LHCN-M2 (cell line): ENCODE data around the gene RAD51B. TPM values are rescaled to one million over a fixed set of nuclear protein-coding genes. Genes with fewer than 3 reads are reported as not detected.

Experiments
- DNase-seq: peaks from one replicate; pipeline ENCODE4 v3.0.0-alpha.2; 2012; ENCODE audit warnings: low read depth
- total RNA-seq: library from RNA; depleted of rRNA; stranded (reverse); fragments of >200 nt; gene quantifications from 2 replicates; pipeline ENCODE4 v1.2.3, GENCODE V29; 2014

RAD51B gene
- total RNA-seq, 1 experiment from 2014 or later, result 14.5 TPM

- DNase-seq, result no peak
Observed at GRCh38 chr14:68627868-68628604, 808.5 kb downstream of the RAD51B start.

- DNase-seq, result no peak
Observed at GRCh38 chr14:68628605-68629310, 809.2 kb downstream of the RAD51B start.

- no peak for DNase-seq
Observed at GRCh38 chr14:68630081-68630571, 810.5 kb downstream of the RAD51B start.

GRCh38 chr14:68630611-68631393 is 811.2 kb downstream of the RAD51B start:
- DNase-seq, result no peak

- DNase-seq, result no peak
Observed at GRCh38 chr14:68631394-68632053, 811.9 kb downstream of the RAD51B start.

- DNase-seq, result no peak
Observed at GRCh38 chr14:68632054-68632895, 812.7 kb downstream of the RAD51B start.

GRCh38 chr14:68633131-68633991 is 813.8 kb downstream of the RAD51B start:
- peak; percentile 79 for DNase-seq

GRCh38 chr14:68634332-68634731 is 814.8 kb downstream of the RAD51B start:
- DNase-seq, result no peak

- no peak for DNase-seq
Observed at GRCh38 chr14:68634874-68635595, 815.5 kb downstream of the RAD51B start.

GRCh38 chr14:68636597-68636996 is 817.0 kb downstream of the RAD51B start:
- DNase-seq, result no peak

GRCh38 chr14:68637106-68638021 is 817.8 kb downstream of the RAD51B start:
- no peak for DNase-seq

GRCh38 chr14:68638141-68638999 is 818.8 kb downstream of the RAD51B start:
- DNase-seq, result no peak

GRCh38 chr14:68639000-68639757 is 819.6 kb downstream of the RAD51B start:
- no peak for DNase-seq

- DNase-seq, result no peak
Observed at GRCh38 chr14:68639758-68640574, 820.4 kb downstream of the RAD51B start.

- no peak for DNase-seq
Observed at GRCh38 chr14:68643673-68644072, 824.1 kb downstream of the RAD51B start.
